Small intestine (tissue), 7 donors: ENCODE results near the gene UBE2F. TPM values are rescaled to one million over a fixed set of nuclear protein-coding genes. Genes with fewer than 3 reads are reported as not detected.
A peak's percentile ranks its signal among the peaks of the same experiment; 100 is the strongest.
"Not testable (repeated sequence)": the region's sequence is repeated elsewhere in the genome, so short reads cannot be mapped to it uniquely, and the experiment has no call there.

ENCODE experiments used
- DNase-seq, 2 donors: peaks; one replicate each; pipeline versions ENCODE4 v3.0.0 to v3.0.0-alpha.2; 2013
- FAIRE-seq: peaks from 2 replicates; lab custom pipeline; 2012; peaks lifted over from hg19 to GRCh38; lab: Jason Lieb, UNC
- H3K27ac ChIP-seq, 3 donors: one replicate each; pipeline ENCODE4 v1.5.1; 2013; ENCODE audit warnings: low read length in 2 of 3, mild to moderate bottlenecking in 2 of 3, control low read depth in 1 of 3, inconsistent platforms in 1 of 3, low read depth in 1 of 3, moderate library complexity in 1 of 3
- H3K27me3 ChIP-seq, 3 donors: one replicate each; pipeline ENCODE4 v1.6.1; 2013; ENCODE audit warnings: low read length in 3 of 3, inconsistent platforms in 1 of 3; ENCODE audit not compliant: control insufficient read depth in 3 of 3, insufficient read depth in 3 of 3
- H3K36me3 ChIP-seq, 3 donors: one replicate each; pipeline ENCODE4 v1.6.1; 2013; ENCODE audit warnings: low read length in 3 of 3, inconsistent platforms in 1 of 3, low read depth in 1 of 3, mild to moderate bottlenecking in 1 of 3, moderate library complexity in 1 of 3; ENCODE audit not compliant: control insufficient read depth in 3 of 3, insufficient read depth in 2 of 3
- H3K4me1 ChIP-seq, 3 donors: one replicate each; pipeline ENCODE4 v1.6.1; 2013; ENCODE audit warnings: low read length in 2 of 3, inconsistent platforms in 1 of 3, low read depth in 1 of 3, mild to moderate bottlenecking in 1 of 3, moderate library complexity in 1 of 3; ENCODE audit not compliant: control insufficient read depth in 3 of 3, insufficient read depth in 2 of 3
- H3K4me3 ChIP-seq, 3 donors: one replicate each; pipeline ENCODE4 v1.5.1; 2013; ENCODE audit warnings: low read length in 3 of 3, control low read depth in 1 of 3, inconsistent platforms in 1 of 3, low read depth in 1 of 3, mild to moderate bottlenecking in 1 of 3, moderate library complexity in 1 of 3
- H3K9me3 ChIP-seq, 2 donors: one replicate each; pipeline ENCODE4 v1.6.1; 2013; ENCODE audit warnings: low read depth in 1 of 2, low read length in 1 of 2; ENCODE audit not compliant: control insufficient read depth in 2 of 2, insufficient read depth in 1 of 2
- WGBS, 3 donors: extraction: QIAGEN DNeasy Blood & Tissue Kit; methylation state at CpG; one replicate each; pipeline ENCODE4 v1.1.7; 2013; 5-methylcytosine and 5-hydroxymethylcytosine counted together
- polyA plus RNA-seq, 4 donors: library from polyadenylated mRNA; stranded (reverse) in 3 of 4; unstranded in 1 of 4; fragments of 200-250 nt in 3 of 4; fragments of 120-200 nt in 1 of 4; gene quantifications; one replicate each; pipeline versions ENCODE4 v1.2.1 to v1.2.3, GENCODE V29; 2013
- donor health status: healthy with polysubstance abuse.
- donor health status: control.
- donor health status: control.
- donor health status: Bipolar disorder and iron deficiency.
- donor health status: healthy.

Gene UBE2F
- polyA plus RNA-seq, 4 donors, result 39.7 to 64.2 (median 54.7) TPM

DNA sequence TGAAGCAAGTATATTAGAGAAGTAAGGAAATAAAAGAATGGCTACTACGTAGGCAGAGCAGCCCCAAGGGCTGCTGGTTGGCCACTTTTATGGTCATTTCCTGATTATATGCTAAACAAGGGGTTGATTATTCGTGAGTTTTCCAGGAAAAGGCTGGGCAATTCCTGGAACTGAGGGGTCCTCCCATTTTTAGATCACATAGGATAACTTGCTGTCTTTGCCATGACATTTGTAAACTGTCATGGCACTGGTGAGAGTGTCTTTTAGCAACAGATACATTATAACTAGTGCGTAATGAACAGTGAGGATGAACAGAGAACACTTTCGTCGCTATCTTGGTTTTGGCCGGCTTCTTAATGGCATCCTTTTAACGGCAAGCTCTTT lies 2.6 kb upstream of the UBE2F start:
- 75 to 80% (median 78%) methylated on average over 7 of the region's 7 CpGs for WGBS, 3 donors

DNA sequence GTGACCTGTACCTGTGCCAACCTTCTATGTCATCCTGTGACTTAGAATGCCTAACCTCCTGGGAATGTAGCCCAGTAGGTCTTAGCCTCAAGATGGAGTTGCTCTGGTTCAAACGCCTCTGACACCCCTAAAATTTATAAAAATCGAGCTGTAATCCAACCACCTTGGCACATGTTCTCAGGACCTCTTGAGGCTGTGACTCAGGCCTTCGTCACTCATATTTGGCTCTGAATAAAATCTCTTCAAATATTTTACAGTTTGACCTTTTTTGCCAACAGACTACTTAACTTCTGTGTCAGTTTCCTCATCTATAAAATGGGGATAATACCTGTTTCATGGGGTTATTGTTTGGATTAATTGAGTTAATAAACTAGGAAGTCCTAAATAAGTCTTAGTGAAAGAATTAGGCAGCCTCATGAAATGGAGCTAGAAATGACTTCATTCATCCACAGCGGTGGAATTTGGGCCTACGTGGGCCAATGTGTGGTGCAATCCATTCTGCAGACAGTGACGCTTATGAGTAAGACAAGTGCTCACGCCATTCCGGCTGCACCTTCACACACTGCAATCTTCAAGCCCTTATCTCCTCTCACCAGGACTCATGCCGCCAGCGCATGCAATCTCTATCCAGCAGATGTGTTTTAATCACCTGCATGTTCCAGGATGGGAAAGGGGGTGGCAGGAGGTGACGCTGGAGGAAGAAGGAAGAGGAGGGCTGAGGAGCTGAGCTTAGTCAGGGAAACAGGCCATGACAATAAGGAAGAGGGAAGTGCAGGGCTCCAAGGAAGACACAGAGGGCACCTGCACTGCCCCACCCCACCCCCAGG lies 2.0 kb upstream of the UBE2F start:
- Histone ChIP-seq H3K4me1 (peaks cover 5 to 31% (median 6%) of the 10 kb centered on the region in 3 donors), H3K4me3 (no peak overlapping the region), H3K9me3 (peaks cover 0 to 24% of the 10 kb centered on the region in 2 donors), H3K27me3 (no peaks in the 10 kb centered on the region), H3K27ac (peak overlapping the region; percentile 50 to 94 (median 81)), H3K36me3 (peaks cover 0 to 7% (median 0%) of the 10 kb centered on the region in 3 donors)
- WGBS, 3 donors, result 29 to 70% (median 54%) methylated on average over 11 of the region's 11 CpGs
- DNase-seq (peak; percentile 91 to 98), FAIRE-seq (no peak)

More for the DNA sequence above, 2.6 kb upstream of the UBE2F start:
- Histone ChIP-seq H3K9me3 (peaks cover 0 to 24% of the 10 kb centered on the region in 2 donors), H3K4me3 (no peak overlapping the region), H3K36me3 (peaks cover 0 to under 1% (median 0%) of the 10 kb centered on the region in 3 donors), H3K4me1 (peaks cover 5 to 31% (median 6%) of the 10 kb centered on the region in 3 donors), H3K27ac (peak overlapping the region in 1 of 3 donors; percentile 94), H3K27me3 (no peaks in the 10 kb centered on the region)
- no peak for FAIRE-seq
- DNase-seq, result no peak

DNA sequence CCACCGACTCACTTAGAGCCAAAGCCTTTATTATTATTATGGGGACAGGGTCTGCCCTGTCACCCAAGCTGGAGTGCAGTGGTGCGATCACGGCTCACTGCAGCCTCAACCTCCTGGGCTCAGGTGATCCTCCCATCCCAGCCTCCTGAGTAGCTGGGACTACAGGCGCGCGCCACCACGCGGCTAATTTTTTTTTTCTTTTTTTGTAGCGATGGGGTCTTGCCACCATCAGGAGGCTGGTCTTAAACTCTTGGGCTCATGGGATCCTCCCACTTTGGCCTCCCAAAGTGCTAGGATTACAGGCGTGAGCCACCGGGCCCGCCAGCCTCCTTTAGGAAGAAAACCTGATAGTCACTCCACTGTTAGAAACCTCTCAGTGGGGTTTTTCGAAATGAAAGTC lies 970 bp upstream of the UBE2F start:
- FAIRE-seq, result not testable (repeated sequence)

DNA sequence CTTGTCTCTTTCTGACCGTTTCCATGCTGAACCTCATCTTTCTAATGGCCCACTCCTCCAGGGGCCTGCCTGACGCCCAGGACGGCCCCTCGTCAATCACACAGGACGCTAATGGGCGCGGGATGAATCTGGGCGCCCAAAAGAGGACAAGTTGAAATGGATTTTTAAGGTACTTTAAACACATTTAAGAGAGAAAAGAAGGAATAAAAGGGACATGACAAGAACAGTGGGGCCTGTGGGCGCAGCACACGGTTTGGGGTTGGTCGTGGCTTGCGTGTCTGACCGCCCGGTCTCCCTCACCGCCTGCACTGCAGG lies 607 bp upstream of the UBE2F start:
- H3K4me3 ChIP-seq, result peak overlapping the region; percentile 38 to 69 (median 67)
- no peak for FAIRE-seq
- peaks cover 0 to 22% of the 10 kb centered on the region in 2 donors for H3K9me3 ChIP-seq
- H3K27ac ChIP-seq, result peak overlapping the region; percentile 62 to 94 (median 81)
- H3K4me1 ChIP-seq, result peaks cover 5 to 31% (median 6%) of the 10 kb centered on the region in 3 donors
- no peaks in the 10 kb centered on the region for H3K27me3 ChIP-seq
- DNase-seq, result peak in 1 of 2 donors; percentile 8
- 7 to 20% (median 13%) methylated on average over 15 of the region's 15 CpGs for WGBS, 3 donors
- H3K36me3 ChIP-seq, result peaks cover 0 to 9% (median 0%) of the 10 kb centered on the region in 3 donors

More for the DNA sequence above, 970 bp upstream of the UBE2F start:
- 82 to 85% (median 85%) methylated on average over 13 of the region's 13 CpGs for WGBS, 3 donors
- H3K27me3 ChIP-seq, H3K36me3 ChIP-seq, DNase-seq: not testable (repeated sequence)
- Histone ChIP-seq H3K27ac (peak overlapping the region; percentile 50 to 94 (median 81)), H3K9me3 (peaks cover 0 to 24% of the 10 kb centered on the region in 2 donors), H3K4me3 (peak overlapping the region in 2 of 3 donors; percentile 67 to 69), H3K4me1 (peaks cover 5 to 31% (median 6%) of the 10 kb centered on the region in 3 donors)

DNA sequence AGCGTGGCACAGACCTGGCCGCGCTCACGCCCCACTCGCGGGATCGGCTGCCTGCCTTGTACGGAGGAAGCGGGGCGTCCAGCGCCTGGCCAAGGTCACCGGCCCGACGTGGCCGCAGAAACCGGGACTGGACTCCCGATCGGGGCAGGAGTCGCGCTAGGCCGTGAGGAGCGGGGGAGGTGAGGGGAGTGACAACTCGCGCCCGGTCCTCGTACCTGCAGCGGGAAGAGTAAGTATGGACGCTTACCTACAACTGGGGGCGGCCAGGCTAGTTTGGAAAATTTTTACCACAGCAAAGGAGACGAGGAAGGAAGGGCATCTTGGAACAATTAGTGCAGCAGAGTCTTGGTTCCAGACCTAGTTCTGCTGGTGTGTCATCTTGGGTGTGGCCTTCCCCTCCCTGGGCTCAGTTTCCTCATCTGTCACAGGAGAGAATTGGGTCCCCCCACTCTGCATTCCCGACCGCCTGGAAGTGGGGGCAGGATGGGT lies 693 bp downstream of the UBE2F start:
- H3K27ac ChIP-seq, result peak overlapping the region; percentile 36 to 75 (median 59)
- H3K27me3 ChIP-seq, result no peaks in the 10 kb centered on the region
- H3K36me3 ChIP-seq, result peaks cover 0 to 12% (median 0%) of the 10 kb centered on the region in 3 donors
- peak overlapping the region; percentile 76 to 95 (median 85) for H3K4me3 ChIP-seq
- H3K4me1 ChIP-seq, result peaks cover 5 to 31% (median 6%) of the 10 kb centered on the region in 3 donors
- H3K9me3 ChIP-seq, result peaks cover 0 to 9% of the 10 kb centered on the region in 2 donors
- no peak for FAIRE-seq
- peak; percentile 40 to 57 for DNase-seq
- 1% methylated on average over 32 of the region's 32 CpGs for WGBS, 3 donors

DNA sequence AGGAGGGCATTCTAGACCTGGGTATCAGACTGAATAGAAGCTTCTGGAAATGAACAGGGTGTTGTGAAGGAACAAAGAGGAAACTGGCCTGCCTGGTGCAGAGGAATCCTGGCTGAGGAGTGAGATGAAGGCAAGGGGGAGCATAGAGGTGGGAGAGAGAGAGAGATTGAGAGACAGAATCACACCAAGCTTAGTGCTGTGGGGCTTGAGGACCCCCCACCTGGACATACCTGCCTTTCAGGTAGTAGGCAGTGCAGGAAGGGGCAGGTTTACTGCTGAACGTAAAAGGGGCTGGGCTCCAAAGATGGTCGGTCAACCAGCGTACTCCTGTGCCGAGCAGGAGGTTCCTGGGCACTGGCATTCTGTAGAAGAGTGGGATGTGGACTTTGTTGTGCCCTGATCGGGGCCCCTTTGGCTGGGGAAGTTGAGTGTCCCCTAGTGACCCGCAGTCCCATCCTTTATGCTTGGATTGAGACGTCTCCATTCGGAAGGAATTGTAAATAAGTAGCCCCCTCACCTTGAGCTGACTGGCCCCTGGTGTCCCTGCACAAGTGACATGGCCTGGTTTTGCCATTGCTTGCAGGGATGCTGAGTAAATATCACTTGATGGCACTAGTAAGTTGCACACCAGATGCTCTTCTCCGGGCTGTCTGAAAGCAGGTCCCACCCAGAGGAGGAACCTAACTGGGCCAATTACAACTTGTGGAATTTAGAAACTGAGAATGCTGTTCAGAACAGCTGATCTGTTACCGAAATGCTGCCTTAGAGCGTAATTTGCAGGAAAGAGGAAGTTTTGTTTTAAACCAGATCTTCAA lies 1.4 kb downstream of the UBE2F start:
- H3K9me3 ChIP-seq, result peaks cover 0 to 3% of the 10 kb centered on the region in 2 donors

DNA sequence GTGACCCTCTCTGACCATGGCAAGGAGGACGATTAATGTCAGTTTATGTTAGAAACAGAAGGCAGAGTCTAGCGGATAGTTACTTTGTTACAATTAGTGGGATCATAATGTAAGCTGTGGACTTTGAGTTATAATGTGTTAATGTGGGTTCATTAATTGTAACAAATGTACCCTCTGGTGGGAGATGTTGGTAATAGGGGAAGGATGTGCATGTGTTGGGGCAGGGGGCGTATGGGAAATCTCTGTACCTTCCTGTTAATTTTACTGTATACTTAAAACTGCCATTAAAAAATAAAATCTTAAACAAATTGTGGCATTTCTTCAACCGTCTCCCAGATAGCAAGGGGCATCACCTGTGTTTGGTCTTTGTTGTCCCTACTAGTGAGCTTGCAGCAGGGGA lies 4.8 kb downstream of the UBE2F start:
- H3K9me3 ChIP-seq, result no peaks in the 10 kb centered on the region
- no peaks in the 10 kb centered on the region for H3K27me3 ChIP-seq
- peaks cover 5 to 16% (median 6%) of the 10 kb centered on the region in 3 donors for H3K4me1 ChIP-seq
- H3K4me3 ChIP-seq, result no peak overlapping the region
- FAIRE-seq, result no peak
- H3K36me3 ChIP-seq, result peaks cover 0 to 34% (median 2%) of the 10 kb centered on the region in 3 donors
- 61 to 84% (median 62%) methylated on average over 4 of the region's 4 CpGs for WGBS, 3 donors
- no peak overlapping the region for H3K27ac ChIP-seq
- DNase-seq, result no peak

More for the DNA sequence above, 1.4 kb downstream of the UBE2F start:
- Histone ChIP-seq H3K27ac (peak overlapping the region in 1 of 3 donors; percentile 75), H3K36me3 (peaks cover 0 to 14% (median 0%) of the 10 kb centered on the region in 3 donors), H3K4me1 (peaks cover 5 to 31% (median 6%) of the 10 kb centered on the region in 3 donors), H3K27me3 (no peaks in the 10 kb centered on the region), H3K4me3 (peak overlapping the region in 2 of 3 donors; percentile 76 to 95)
- FAIRE-seq (no peak), DNase-seq (peak; percentile 39 to 56)
- WGBS, 3 donors, result 28 to 35% (median 31%) methylated on average over 10 to 11 of the region's 11 CpGs

DNA sequence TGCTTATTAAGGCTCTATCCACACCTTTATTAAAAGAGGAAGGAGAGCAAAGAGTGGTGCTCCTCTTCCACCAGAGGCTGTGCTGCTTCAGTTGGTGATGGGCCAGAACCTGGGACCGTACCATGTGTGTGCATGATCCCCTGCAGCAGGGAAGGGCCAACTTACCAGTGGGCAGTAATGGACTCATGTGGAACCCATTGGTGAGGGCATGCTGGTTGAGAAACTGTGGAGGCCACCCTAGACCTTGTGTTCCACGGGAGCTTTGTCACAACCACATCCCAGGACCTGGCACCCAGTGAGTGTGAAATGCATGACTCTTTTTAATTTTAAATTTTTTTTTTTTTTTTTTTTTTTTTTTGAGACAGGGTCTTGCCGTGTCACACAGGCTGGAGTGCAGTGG lies 5.4 kb downstream of the UBE2F start:
- FAIRE-seq (no peak), DNase-seq (no peak)
- no peak overlapping the region for H3K4me3 ChIP-seq
- no peaks in the 10 kb centered on the region for H3K9me3 ChIP-seq
- no peaks in the 10 kb centered on the region for H3K27me3 ChIP-seq
- H3K27ac ChIP-seq, result no peak overlapping the region
- 86 to 96% (median 90%) methylated on average over 3 of the region's 3 CpGs for WGBS, 3 donors
- peaks cover 0 to 40% (median 2%) of the 10 kb centered on the region in 3 donors for H3K36me3 ChIP-seq
- peaks cover 5 to 16% (median 6%) of the 10 kb centered on the region in 3 donors for H3K4me1 ChIP-seq
